T-helper 9 cell (primary cell): Measurements from ENCODE around the gene SFXN5.
"Not testable (repeated sequence)": the region's sequence is repeated elsewhere in the genome, so short reads cannot be mapped to it uniquely, and the experiment has no call there.

Experiments
- DNase-seq: peaks from one replicate; pipeline ENCODE4 v3.0.0-alpha.2; 2020

The SFXN5 gene

DNA sequence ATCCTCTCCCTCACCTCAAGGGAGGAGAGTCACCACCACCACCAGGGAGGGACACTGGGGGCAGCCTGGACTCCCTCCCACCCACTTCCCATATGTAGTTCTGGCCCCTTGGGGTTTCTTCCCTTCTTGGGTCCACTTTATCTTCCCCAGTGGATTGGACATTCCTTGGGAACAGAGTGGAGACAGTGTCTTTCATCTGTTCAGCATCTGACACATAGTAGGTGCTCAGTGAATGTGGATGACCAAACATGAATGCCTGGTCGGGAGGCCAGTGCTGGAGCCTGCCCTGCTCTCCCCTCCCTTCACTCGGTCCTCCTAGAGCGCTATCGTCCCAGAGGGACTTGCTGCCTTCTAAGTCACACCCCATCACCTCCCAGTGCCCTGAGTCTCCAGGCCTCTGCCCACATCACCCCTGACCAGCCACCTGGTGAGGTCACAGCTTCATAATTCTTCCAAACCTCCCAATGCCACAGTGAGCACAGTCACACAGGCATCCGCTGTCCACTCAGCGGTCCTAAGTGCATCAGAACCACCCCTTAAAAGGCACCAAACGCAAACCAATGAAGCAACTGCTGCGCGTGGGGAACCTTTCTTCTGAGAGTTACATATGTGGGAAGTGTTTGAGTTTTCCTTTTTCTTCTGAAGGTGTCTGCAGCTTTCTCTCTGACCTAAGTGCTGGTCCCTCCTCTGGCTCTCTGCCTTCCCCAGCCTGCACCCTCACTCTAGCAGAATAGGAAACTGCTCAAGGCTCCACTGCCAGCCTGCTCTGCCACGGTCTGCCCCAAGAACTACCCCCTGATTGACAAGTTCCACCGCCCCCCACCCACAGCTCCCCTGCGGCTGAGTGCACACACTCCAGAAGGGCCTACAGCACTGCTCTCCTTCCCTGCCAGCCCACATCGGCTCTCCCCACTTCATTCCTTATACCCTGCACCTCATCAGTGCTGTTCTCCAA is 7.2 kb upstream of the SFXN5 start:
- DNase-seq: no peak

DNA sequence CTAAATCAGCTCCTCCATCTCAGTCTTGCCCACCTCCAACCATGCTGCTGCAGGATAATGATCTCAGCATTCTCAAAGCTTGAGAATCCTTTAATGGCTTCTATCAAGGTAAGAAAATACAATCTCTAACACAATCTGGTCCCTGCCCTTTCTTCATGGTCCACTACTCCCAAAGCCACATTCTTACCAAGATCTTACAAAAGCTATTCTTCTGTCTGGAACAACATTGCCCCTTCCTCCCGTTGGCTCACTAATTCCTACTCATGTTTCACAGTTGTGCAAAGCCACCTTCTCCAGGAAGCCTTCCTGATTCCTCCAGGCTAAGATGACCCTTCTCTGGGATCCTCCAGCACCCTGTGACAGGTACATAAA is 5.9 kb upstream of the SFXN5 start:
- no peak for DNase-seq

DNA sequence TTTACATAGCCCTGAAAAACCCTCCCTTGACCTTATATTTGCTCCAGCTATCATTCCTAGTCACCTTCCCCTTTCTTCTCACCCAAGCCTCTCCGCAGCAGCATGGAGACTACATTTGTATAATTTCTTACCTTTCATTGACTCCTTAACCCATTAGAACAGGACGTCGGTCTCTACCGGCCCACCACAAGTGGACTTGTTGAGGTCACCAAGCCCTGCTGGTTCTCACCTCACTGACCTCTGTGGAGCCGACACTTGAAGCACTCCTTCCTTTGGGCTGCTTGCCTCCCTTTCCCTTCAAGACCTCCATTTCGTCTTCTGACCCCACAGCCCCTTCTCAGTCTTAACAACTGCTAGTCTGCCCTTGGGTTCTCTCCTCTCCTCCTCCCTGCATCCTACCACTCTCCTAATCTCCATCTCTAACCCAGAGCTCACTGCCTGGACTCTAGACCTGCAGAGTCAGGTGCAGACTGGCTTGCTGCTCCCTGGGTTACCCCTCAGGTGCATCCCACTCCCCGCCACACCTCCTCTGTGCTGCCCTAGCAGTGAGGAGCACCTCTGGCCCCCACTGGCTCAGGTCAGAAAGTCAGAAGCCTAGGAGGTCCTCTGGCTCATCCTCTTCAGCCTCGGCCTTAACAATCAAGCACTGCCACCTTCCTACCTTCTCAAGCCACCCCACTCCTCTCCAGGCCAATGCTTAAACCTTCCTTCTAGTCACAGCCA is 5.3 kb upstream of the SFXN5 start:
- no peak for DNase-seq

- DNase-seq: no peak
Measured at GRCh38 chr2:73075477-73076373, 4.2 kb upstream of the SFXN5 start.

DNA sequence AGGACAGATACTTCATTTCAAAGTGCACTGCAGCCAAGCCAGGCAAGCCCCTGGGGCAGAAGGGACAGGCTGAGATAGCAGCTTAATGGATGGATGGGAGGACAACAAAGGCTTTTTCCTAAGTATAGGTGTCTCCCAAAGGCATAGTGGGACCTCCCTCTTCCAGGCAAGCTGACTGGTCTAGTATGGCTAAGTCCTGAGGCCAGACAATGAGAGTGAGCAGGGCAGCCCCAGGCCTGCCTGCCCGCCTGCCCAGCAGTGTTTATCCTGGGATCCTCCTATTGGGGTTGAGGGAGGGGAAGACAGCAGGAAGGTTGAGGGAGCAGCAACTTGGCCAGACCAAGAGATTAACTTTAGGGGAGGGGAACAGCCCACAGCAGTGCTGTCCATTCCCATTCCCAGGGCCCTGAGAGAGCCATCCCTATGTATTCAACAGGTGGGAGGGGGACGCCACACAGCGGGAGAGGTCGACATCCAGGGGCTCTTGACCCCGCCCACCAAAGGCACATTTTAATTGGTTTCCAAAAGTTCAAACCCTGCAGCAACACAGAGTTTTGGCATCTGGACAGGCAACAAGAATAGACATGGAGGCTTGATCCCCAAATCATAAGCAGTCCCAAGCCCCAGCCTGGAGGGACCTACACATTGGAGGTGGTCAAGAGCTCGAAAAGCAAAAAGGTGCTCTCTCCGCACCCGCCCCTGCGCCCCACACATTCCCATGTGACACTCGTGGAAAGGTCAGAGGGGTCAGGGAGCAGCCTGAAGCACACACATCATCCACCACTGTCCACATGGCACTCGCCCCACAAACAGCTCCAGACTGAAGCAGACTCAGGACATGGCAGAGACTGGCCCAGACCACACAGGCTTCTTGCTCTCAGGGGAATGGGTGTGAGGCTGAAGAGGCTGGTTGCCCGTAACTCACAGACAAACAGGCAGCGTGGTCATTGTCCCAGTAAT is 2.9 kb upstream of the SFXN5 start:
- DNase-seq: no peak

DNA sequence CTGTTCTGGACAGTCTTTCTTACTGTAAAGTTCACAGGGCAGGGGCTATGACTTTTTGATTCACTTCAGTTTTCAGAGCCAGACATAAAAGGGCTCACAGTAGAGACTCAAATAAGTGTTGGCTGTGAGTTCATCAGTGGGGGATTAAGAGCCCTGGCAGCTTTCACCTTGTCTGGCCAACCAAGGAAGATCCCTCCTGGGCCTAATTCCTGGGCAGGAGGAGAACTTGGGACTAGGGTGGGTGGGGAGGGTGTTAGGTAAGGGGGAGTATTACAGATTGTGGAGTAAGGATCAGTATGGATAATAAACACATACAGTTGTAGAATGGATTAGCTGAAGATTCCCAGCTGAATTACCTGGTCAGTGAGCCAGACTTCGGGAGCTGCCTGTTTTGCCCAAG is 904 bp upstream of the SFXN5 start:
- no peak for DNase-seq

- no peak for DNase-seq
Measured at GRCh38 chr2:73072129-73072395, 550 bp upstream of the SFXN5 start.

GRCh38 chr2:73070643-73071359 is 711 bp downstream of the SFXN5 start:
- peak; percentile 21 for DNase-seq

DNA sequence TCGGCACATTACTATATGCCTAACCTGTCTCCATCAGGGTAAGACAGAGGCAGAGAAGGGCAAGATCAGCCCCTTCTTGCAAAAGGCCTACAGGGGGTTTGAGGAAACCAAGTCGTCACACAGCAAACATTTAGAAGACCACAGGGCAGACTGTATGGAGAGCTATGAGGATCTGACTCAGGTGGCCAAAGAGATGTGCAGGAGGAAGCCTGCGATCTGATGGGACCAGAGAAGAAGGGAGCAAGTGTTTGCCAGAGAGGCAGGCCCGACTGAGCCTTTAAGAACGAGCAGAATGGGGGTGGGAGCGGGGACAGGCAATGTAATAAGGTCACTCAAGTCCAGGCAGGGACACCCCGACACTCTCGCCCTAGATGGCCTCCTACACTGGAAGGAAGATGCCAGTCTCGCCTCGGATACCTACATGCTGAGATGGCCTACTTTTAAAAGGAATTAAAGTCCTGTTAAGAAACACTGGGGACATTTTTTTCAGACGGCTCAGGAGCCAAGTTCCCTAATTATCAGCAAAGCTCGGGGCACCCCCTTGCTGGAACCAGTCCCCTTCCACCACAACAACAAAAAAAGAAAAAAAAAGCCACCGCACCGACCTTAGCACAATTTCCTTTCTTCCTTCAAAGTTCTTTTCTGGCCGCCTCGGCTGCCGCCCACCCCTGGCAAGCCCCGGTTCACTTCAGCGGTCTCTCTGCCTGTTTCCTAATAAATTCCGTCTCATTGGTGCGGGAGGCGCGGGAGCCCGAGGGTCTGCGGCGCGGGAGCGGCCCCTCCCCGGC is 1.5 kb downstream of the SFXN5 start:
- DNase-seq: no peak

DNA sequence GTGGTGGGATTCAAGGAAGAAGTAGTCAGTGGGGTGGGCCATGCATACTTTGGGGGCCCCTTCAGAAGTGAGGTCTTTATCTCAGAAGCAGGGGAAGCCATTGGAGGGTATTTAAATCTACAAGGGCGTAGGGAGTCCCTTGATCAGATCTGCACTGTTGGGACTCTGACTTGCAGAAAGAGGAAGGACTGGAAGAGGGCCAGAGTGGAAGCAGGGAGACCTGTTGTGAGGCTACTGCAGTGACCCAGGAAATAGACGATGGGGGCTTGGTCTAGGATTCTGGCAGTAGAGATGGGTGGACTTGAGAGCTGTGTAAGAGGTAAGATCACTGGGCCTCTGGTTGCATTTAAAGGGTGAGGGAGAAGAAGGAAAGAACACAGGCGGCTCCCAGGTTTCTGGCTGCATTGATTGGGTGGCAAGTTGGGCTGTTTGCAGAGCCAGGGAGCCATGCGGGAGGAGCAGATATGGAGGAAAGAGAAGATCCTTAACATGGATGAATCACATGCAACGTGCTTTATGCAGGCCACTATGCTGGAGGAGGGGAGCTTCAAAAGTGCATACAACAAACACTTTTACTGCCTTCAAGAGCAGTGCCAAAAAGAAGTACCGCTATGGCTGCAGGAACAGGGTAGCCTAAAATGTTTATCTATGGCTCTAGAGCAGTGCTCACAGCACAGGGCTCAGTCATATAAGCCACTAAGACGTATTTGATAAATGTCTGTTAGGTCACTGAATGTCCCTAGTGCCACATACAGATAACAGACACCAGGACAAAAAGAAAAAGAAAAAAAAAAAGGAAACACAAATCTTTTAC is 2.3 kb downstream of the SFXN5 start:
- no peak for DNase-seq

DNA sequence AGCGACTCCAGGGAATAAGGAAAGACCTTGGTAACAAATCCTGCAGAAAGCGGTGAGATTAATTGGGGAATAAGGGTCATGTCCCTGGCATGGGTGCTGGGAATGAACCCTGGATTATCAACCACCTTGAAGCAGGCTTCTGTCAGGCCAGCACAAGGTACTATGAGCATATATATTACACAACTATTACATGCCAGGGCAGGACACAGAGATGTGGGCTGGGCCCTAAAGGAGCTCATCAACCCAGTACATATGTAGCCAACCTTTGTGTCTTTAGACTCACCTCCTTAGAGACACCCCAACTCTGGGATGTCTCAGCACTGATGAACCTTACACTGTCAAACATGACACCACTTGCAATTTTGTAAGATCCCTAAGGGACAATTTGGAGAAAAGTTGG is 3.4 kb downstream of the SFXN5 start:
- no peak for DNase-seq

DNA sequence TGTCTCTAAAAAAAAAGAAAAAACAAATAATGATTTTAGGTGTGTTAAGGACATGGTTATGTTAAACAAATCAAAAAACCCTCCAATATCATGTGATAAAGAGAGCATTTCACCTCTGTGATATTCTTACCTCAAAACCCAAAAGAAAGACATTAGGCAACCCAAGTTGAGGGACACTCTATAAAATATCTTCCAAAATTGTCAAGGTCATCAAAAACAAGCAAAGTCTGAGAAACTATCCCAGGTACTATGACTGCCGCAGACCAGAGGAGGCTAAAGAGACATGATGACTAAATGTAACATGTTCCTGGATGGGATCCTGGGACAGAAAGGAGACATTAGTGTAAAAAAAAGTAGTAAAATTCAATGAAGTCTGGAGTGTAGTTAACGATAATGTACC is 4.5 kb downstream of the SFXN5 start:
- no peak for DNase-seq

DNA sequence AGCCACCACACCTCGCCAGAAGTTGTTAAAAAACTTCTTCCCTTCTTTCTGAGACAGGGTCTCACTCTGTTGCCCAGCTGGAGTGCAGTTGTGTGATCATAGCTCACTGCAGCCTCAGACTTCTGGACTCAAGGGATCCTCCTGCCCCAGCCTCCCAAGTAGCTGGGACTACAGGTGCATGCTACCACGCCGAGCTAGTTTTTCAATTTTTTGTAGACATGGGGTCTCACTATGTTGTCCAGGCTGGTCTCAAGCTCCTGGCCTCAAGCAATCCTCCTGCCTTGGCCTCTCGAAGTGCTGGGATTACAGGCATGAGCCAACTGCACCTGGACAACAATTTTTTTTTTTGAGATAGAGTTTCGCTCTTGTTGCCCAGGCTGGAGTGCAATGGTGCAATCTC is 6.4 kb downstream of the SFXN5 start:
- not testable (repeated sequence) for DNase-seq

GRCh38 chr2:73063909-73064875 is 7.3 kb downstream of the SFXN5 start:
- DNase-seq: no peak

DNA sequence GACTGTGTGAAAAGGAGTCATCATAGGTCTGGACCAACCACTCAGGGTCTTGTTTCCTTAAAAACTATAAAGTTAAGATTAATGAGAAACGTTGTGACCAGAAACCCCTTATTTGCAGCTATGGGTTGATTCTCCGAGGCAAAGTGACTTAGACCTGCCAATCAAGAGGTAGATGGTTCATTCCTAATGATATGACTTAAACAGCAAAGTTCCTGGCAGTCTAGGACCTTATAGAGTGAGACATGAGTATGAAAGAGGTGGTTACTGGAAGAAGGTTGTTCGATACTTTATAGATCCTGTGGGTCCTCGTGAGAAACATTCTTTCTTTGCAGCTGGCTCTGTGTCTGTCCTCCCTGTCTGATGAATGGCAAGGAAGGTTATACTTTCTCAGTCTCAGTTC is 8.0 kb downstream of the SFXN5 start:
- DNase-seq: no peak

GRCh38 chr2:73059106-73059505 is 12.4 kb downstream of the SFXN5 start:
- no peak for DNase-seq

GRCh38 chr2:73054980-73055379 is 16.5 kb downstream of the SFXN5 start:
- DNase-seq: no peak

GRCh38 chr2:73053316-73054114 is 18.0 kb downstream of the SFXN5 start:
- no peak for DNase-seq
